PC-9 (cell line): Measurements from ENCODE around the gene MANBA.

ENCODE experiments used
- EZH2 ChIP-seq: fragments of 200-600 bp; sonication (generic); IDR thresholded peaks from 2 replicates; pipeline ENCODE4 v1.8.0; 2017; ENCODE audit warnings: antibody characterized with exemption, low read depth
- TF ChIP-seq, protein P1 (sequence below): fragments of 200-600 bp; sonication (generic); conservative IDR thresholded peaks from 2 replicates; pipeline ENCODE4 v1.6.1; 2017; ENCODE audit warnings: mixed run types, antibody characterized with exemption, mild to moderate bottlenecking, moderate library complexity

GRCh38 chr4:102692474-102692873 lies 68.3 kb downstream of the MANBA start:
- TF ChIP-seq, protein P1, sequence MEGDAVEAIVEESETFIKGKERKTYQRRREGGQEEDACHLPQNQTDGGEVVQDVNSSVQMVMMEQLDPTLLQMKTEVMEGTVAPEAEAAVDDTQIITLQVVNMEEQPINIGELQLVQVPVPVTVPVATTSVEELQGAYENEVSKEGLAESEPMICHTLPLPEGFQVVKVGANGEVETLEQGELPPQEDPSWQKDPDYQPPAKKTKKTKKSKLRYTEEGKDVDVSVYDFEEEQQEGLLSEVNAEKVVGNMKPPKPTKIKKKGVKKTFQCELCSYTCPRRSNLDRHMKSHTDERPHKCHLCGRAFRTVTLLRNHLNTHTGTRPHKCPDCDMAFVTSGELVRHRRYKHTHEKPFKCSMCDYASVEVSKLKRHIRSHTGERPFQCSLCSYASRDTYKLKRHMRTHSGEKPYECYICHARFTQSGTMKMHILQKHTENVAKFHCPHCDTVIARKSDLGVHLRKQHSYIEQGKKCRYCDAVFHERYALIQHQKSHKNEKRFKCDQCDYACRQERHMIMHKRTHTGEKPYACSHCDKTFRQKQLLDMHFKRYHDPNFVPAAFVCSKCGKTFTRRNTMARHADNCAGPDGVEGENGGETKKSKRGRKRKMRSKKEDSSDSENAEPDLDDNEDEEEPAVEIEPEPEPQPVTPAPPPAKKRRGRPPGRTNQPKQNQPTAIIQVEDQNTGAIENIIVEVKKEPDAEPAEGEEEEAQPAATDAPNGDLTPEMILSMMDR, result no peak
- TF ChIP-seq EZH2, result no peak
